Panc1 (cell line): Measurements from ENCODE around the gene DHX36. TPM values are rescaled to one million over a fixed set of nuclear protein-coding genes. Genes with fewer than 3 reads are reported as not detected.

ENCODE experiments used
- ATAC-seq: fragments of 200-7000 bp; cut with Tn5 transposase; 2 replicates; pipeline ENCODE4 v1.9.1; 2020; ENCODE audit warnings: mild to moderate bottlenecking, moderate library complexity
- BruUV-seq: library from RNA; stranded (reverse); fragments of 400-500 nt; replicated peaks from 2 replicates; lab custom pipeline; 2021; lab: Mats Ljungman, UMichigan
- CTCF ChIA-PET: fragments of 300-600 bp; sonication (Branson Sonifier 250); formaldehyde crosslinking; loops from one replicate; lab custom pipeline; 2022; ENCODE audit warnings: antibody characterized with exemption; lab: Charles Lee
- POLR2A ChIA-PET: fragments of 300-600 bp; sonication (Branson Sonifier 250); formaldehyde crosslinking; loops from one replicate; lab custom pipeline; 2022; ENCODE audit warnings: antibody characterized with exemption; lab: Charles Lee
- DNase-seq: peaks from one replicate; pipeline ENCODE4 v3.0.0-alpha.2; 2010; ENCODE audit warnings: low read depth, low spot score
- H3K27ac ChIP-seq: 2 replicates; pipeline ENCODE4 v1.5.1; 2011; ENCODE audit warnings: mild to moderate bottlenecking, low read length, inconsistent platforms
- H3K27me3 ChIP-seq: fragments of 200-500 bp; sonication (Bioruptor generic); 2 replicates; pipeline ENCODE4 v1.6.0; 2014; ENCODE audit warnings: low read length, inconsistent platforms; ENCODE audit not compliant: control insufficient read depth, insufficient read depth
- H3K36me3 ChIP-seq: fragments of 200-500 bp; sonication (Bioruptor generic); 2 replicates; pipeline ENCODE4 v1.5.1; 2014; ENCODE audit warnings: inconsistent platforms, mild to moderate bottlenecking, low read length, moderate library complexity; ENCODE audit not compliant: control insufficient read depth, insufficient read depth
- H3K4me1 ChIP-seq: 2 replicates; pipeline ENCODE4 v1.5.1; 2011; ENCODE audit warnings: inconsistent platforms, mild to moderate bottlenecking, low read length, moderate library complexity; ENCODE audit not compliant: control insufficient read depth, insufficient read depth
- H3K4me3 ChIP-seq, 2 experiments: 2 replicates each; pipeline ENCODE4 v1.5.1; 2011 to 2012; ENCODE audit warnings: low read depth in 2 of 2, low read length in 2 of 2, mild to moderate bottlenecking in 2 of 2, inconsistent platforms in 1 of 2, moderate library complexity in 1 of 2
- H3K9me3 ChIP-seq: fragments of 200-500 bp; sonication (Bioruptor generic); 2 replicates; pipeline ENCODE4 v1.5.1; 2014; ENCODE audit warnings: low read depth, mild to moderate bottlenecking, inconsistent platforms, low read length, moderate library complexity; ENCODE audit not compliant: control insufficient read depth, insufficient read depth
- POLR2AphosphoS5 ChIP-seq: IDR thresholded peaks from 2 replicates; pipeline ENCODE4 v1.6.1; 2012; ENCODE audit warnings: mild to moderate bottlenecking, low read depth, low read length, moderate library complexity
- SIN3A ChIP-seq: IDR thresholded peaks from 2 replicates; pipeline ENCODE4 v1.6.1; 2012; ENCODE audit warnings: low read depth, mild to moderate bottlenecking, low read length, moderate library complexity, borderline replicate concordance; ENCODE audit not compliant: insufficient read depth
- TCF7L2 ChIP-seq: IDR thresholded peaks from 2 replicates; pipeline ENCODE4 v1.6.1; 2011; ENCODE audit warnings: mild to moderate bottlenecking, low read depth, low read length, inconsistent platforms
- in situ Hi-C: cut with HindIII; loops from 2 replicates; pipeline ENCODE4 v1.10.0; 2016; ENCODE audit warnings: low sequenced_read_pairs, low pct_unique_long_range_greater_than_20kb
- intact Hi-C: fragments of 100-400 bp; cut with micrococcal nuclease; formaldehyde crosslinking; loops from one replicate; pipeline ENCODE4 v1.10.0; 2022; ENCODE audit not compliant: unreplicated experiment
- total RNA-seq: library from RNA; stranded (reverse); gene quantifications from one replicate; pipeline ENCODE4 v1.2.1, GENCODE V29; 2021; ENCODE audit not compliant: unreplicated experiment
- TF ChIP-seq, protein P1 (sequence below), 2 experiments: IDR thresholded peaks; 2 replicates each; pipeline ENCODE4 v1.6.1; 2011 to 2012; ENCODE audit warnings: low read depth in 2 of 2, control low read depth in 1 of 2, low read length in 1 of 2, mild to moderate bottlenecking in 1 of 2, moderate library complexity in 1 of 2; ENCODE audit not compliant: insufficient read depth in 1 of 2
- TF ChIP-seq, protein P2 (sequence below): fragments of 450-650 bp; IDR thresholded peaks from 2 replicates; pipeline ENCODE4 v1.5.1; 2017; ENCODE audit warnings: mild to moderate bottlenecking

DHX36 gene
- total RNA-seq, 1 experiment from 2014 or later = 74.3 TPM

DNA sequence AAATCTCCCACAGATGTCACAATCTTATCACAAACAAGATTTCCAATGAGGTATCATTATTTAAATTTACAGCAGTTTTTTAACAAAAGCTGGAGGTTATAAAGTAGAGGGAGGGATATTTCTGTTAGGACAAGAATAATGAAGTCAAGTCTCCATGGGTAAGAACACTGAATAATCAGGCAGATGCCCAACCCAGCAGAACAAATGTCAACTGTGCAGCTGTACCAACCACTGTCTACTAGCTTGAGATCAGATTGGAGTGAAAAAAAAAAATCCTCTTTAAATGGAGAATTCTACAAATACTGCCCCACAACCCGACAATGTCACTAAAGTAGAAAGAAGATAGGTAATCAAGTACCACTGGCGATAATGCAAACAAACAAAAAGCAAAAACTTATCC lies 30.3 kb downstream of the DHX36 start:
- Histone ChIP-seq H3K9me3 (no peaks in the 10 kb centered on the region), H3K4me3 (no peak overlapping the region), H3K27me3 (no peaks in the 10 kb centered on the region), H3K36me3 (peaks cover 60% of the 10 kb centered on the region), H3K4me1 (no peaks in the 10 kb centered on the region), H3K27ac (no peak overlapping the region)
- intact Hi-C loops (no loop called here), in situ Hi-C loops (no loop called here)
- no peak for ATAC-seq
- no TSS peak for BruUV-seq
- CTCF ChIA-PET = no interaction called here
- POLR2A ChIA-PET = no interaction called here
- TF ChIP-seq TCF7L2 (no peak), POLR2AphosphoS5 (no peak), SIN3A (no peak)
- TF ChIP-seq, protein P1, sequence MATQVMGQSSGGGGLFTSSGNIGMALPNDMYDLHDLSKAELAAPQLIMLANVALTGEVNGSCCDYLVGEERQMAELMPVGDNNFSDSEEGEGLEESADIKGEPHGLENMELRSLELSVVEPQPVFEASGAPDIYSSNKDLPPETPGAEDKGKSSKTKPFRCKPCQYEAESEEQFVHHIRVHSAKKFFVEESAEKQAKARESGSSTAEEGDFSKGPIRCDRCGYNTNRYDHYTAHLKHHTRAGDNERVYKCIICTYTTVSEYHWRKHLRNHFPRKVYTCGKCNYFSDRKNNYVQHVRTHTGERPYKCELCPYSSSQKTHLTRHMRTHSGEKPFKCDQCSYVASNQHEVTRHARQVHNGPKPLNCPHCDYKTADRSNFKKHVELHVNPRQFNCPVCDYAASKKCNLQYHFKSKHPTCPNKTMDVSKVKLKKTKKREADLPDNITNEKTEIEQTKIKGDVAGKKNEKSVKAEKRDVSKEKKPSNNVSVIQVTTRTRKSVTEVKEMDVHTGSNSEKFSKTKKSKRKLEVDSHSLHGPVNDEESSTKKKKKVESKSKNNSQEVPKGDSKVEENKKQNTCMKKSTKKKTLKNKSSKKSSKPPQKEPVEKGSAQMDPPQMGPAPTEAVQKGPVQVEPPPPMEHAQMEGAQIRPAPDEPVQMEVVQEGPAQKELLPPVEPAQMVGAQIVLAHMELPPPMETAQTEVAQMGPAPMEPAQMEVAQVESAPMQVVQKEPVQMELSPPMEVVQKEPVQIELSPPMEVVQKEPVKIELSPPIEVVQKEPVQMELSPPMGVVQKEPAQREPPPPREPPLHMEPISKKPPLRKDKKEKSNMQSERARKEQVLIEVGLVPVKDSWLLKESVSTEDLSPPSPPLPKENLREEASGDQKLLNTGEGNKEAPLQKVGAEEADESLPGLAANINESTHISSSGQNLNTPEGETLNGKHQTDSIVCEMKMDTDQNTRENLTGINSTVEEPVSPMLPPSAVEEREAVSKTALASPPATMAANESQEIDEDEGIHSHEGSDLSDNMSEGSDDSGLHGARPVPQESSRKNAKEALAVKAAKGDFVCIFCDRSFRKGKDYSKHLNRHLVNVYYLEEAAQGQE (IDR thresholded peaks at IDR 0.05; ENCODE audit: insufficient read depth in 1 of 2, low read depth in 2 of 2, low read length in 1 of 2) = no peak
- TF ChIP-seq, protein P2, sequence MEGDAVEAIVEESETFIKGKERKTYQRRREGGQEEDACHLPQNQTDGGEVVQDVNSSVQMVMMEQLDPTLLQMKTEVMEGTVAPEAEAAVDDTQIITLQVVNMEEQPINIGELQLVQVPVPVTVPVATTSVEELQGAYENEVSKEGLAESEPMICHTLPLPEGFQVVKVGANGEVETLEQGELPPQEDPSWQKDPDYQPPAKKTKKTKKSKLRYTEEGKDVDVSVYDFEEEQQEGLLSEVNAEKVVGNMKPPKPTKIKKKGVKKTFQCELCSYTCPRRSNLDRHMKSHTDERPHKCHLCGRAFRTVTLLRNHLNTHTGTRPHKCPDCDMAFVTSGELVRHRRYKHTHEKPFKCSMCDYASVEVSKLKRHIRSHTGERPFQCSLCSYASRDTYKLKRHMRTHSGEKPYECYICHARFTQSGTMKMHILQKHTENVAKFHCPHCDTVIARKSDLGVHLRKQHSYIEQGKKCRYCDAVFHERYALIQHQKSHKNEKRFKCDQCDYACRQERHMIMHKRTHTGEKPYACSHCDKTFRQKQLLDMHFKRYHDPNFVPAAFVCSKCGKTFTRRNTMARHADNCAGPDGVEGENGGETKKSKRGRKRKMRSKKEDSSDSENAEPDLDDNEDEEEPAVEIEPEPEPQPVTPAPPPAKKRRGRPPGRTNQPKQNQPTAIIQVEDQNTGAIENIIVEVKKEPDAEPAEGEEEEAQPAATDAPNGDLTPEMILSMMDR = no peak
- no peak for DNase-seq

DNA sequence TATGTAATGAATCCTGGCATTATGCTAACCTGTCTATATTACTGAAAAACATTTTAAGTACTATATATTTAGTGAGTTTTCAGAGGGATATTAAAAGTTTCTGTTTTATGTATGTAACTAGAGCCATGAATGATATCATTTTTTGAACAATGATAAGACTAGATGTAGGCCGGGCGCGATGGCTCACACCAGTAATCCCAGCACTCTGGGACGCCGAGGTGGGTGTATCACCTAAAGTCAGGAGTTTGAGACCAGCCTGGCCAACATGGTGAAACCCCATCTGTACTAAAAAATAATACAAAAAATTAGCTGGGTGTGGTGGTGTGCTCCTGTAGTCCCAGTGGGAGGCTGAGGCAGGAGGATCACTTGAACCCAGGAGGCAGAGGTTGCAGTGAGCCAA lies 34.1 kb downstream of the DHX36 start:
- H3K9me3 ChIP-seq = no peaks in the 10 kb centered on the region
- POLR2A ChIA-PET = no interaction called here
- ATAC-seq = no peak
- H3K4me3 ChIP-seq = no peak overlapping the region
- TF ChIP-seq TCF7L2 = no peak
- no peak for TF ChIP-seq SIN3A
- TF ChIP-seq, protein P2 = no peak
- TF ChIP-seq, protein P1 (IDR thresholded peaks at IDR 0.05; ENCODE audit: insufficient read depth in 1 of 2, low read depth in 2 of 2, low read length in 1 of 2) = no peak
- no peak for TF ChIP-seq POLR2AphosphoS5
- in situ Hi-C loops = no loop called here
- no peak overlapping the region for H3K27ac ChIP-seq
- no peak for DNase-seq
- no peaks in the 10 kb centered on the region for H3K4me1 ChIP-seq
- intact Hi-C loops = no loop called here
- no peaks in the 10 kb centered on the region for H3K27me3 ChIP-seq
- BruUV-seq = no TSS peak
- peaks cover 66% of the 10 kb centered on the region for H3K36me3 ChIP-seq
- CTCF ChIA-PET = no interaction called here
